ENCODE measurements around the gene FNDC10. TPM values are rescaled to one million over a fixed set of nuclear protein-coding genes. Genes with fewer than 3 reads are reported as not detected.

FNDC10 gene
- total and polyA plus RNA-seq, 9 of the 15 experiments (the other 6 are each of a cell fraction or from before 2014, with no cell fraction given), result 0.08 to 6.3 (median 1.6) TPM

GRCh38 chr1:1616045-1616790 lies 16.3 kb upstream of the FNDC10 start (continued):
- TF ChIP-seq SLC30A9 (CRISPR knock-in tag; IDR thresholded peaks at IDR 0.05) (no peak), CBFA2T2 (conservative IDR thresholded peaks at IDR 0.05) (no peak), ELK1 (CRISPR knock-in tag; IDR thresholded peaks at IDR 0.05) (0 out of 2 replicates have a peak, but pooled peaks have one; percentile 5), TGIF2 (CRISPR knock-in tag; IDR thresholded peaks at IDR 0.05) (peak; percentile 69; the same call in 1 of the 2 replicates), ZHX1 (conservative IDR thresholded peaks at IDR 0.05; ENCODE audit: low read length) (no peak), ZNF584 (CRISPR knock-in tag; IDR thresholded peaks at IDR 0.05; ENCODE audit: low read depth) (no peak), HMG20B (CRISPR knock-in tag; IDR thresholded peaks at IDR 0.05) (no peak), HNRNPL (IDR thresholded peaks at IDR 0.05; ENCODE audit: low read depth, low read length) (peak; percentile 72), SAFB (IDR thresholded peaks at IDR 0.05; ENCODE audit: borderline replicate concordance, low read depth, low read length) (0 out of 2 replicates have a peak, but pooled peaks have one; percentile 36), HNRNPUL1 (IDR thresholded peaks at IDR 0.05; ENCODE audit: low read length) (no peak), NONO (IDR thresholded peaks at IDR 0.05; ENCODE audit: low read depth in 2 of 2, low read length in 1 of 2) (peak in 1 of 2 experiments; percentile 77; a peak in 1 of 4 replicates), CHD7 (IDR thresholded peaks at IDR 0.05; ENCODE audit: low read depth, low read length) (no peak)

Data from K562 (cell line).